ENCODE results near the gene CD38.

CD38 gene

DNA sequence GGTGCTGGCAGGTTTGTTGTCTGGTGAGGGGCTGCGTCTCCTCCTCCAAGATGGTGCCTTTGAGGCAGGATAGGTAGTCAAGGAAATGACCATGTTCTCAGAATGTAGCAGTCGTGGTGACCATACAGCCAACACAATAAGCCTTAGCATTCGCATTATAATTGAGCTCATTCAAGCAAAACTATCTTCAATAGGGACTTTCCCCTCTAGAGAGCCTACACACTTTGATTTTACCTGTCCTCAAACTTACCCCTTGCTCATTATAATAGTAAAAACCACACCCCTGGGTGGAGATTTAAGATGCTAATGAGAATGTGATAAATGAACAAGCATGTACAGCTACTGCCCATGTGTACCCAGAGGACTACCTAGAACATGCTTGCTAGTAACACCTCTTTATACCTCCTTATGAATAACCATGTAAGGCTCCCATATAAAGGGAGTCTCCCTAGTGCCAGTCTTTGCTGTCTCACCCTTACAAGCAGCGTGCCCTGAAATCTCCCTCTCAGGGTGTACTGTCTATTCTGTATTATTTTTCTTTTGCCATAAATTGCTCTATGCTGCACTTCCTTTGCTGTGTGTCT lies 112.2 kb downstream of the CD38 start:
- DNase-seq (ENCODE audit: extremely low read depth, insufficient read length): peak; percentile 22
- TF ChIP-seq, protein P1, sequence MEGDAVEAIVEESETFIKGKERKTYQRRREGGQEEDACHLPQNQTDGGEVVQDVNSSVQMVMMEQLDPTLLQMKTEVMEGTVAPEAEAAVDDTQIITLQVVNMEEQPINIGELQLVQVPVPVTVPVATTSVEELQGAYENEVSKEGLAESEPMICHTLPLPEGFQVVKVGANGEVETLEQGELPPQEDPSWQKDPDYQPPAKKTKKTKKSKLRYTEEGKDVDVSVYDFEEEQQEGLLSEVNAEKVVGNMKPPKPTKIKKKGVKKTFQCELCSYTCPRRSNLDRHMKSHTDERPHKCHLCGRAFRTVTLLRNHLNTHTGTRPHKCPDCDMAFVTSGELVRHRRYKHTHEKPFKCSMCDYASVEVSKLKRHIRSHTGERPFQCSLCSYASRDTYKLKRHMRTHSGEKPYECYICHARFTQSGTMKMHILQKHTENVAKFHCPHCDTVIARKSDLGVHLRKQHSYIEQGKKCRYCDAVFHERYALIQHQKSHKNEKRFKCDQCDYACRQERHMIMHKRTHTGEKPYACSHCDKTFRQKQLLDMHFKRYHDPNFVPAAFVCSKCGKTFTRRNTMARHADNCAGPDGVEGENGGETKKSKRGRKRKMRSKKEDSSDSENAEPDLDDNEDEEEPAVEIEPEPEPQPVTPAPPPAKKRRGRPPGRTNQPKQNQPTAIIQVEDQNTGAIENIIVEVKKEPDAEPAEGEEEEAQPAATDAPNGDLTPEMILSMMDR (IDR thresholded peaks at IDR 0.05; ENCODE audit: insufficient read depth, low read length, poor library complexity, severe bottlenecking): no peak
- Histone ChIP-seq H3K36me3 (ENCODE audit: control insufficient read depth, insufficient read depth, low read length) (no peaks in the 10 kb centered on the region), H3K4me3 (replicated peaks; ENCODE audit: low read depth, low read length) (no peak overlapping the region), H3K27me3 (replicated peaks; ENCODE audit: control insufficient read depth, insufficient read depth, low read length) (no peaks in the 10 kb centered on the region)

DNA sequence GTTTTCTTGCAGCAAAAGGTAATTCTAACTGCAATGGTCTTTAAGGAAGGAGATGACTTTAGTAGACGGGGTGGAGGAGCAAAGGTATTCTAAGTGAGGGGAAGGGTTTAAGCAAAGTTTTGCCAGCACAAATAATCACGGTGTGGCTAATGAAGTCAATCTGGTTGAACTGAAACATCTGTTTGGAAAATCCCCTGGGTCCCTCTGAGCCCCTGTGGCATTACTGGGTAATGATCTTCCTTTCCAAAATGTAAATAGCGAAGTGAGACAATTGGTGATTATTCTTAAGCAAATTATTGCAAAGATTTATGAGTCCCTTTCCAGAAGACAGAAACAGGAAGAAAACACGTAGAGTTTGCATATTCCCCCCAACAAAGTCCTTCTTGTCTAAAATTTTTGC lies 113.2 kb downstream of the CD38 start:
- Histone ChIP-seq H3K36me3 (ENCODE audit: control insufficient read depth, insufficient read depth, low read length) (no peaks in the 10 kb centered on the region), H3K4me3 (replicated peaks; ENCODE audit: low read depth, low read length) (no peak overlapping the region), H3K27me3 (replicated peaks; ENCODE audit: control insufficient read depth, insufficient read depth, low read length) (no peaks in the 10 kb centered on the region)
- TF ChIP-seq, protein P1 (IDR thresholded peaks at IDR 0.05; ENCODE audit: insufficient read depth, low read length, poor library complexity, severe bottlenecking): no peak
- DNase-seq (ENCODE audit: extremely low read depth, insufficient read length): peak; percentile 44

DNA sequence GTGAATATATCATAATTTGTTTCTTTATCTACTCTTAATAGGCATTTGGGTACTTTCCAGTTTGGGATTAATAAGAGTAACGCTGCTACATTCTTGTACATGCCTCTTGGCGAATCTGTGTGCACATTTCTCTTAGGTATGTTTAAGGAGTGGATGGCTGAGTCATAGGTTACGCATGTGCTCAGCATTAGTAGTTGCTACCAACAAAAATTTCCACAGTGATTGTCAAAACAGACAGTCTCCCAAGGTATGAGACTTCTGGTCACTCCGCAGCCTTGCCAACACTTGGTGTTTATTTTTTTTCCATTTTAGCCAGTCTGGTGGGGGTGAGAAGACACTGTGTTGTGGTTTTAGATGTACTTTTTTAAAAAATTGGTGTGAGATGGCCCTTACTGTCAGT lies 115.8 kb downstream of the CD38 start:
- DNase-seq (ENCODE audit: extremely low read depth, insufficient read length): no peak
- TF ChIP-seq, protein P1 (IDR thresholded peaks at IDR 0.05; ENCODE audit: insufficient read depth, low read length, poor library complexity, severe bottlenecking): no peak
- no peak overlapping the region for H3K4me3 ChIP-seq (replicated peaks; ENCODE audit: low read depth, low read length)
- H3K27me3 ChIP-seq (replicated peaks; ENCODE audit: control insufficient read depth, insufficient read depth, low read length): no peaks in the 10 kb centered on the region
- H3K36me3 ChIP-seq (ENCODE audit: control insufficient read depth, insufficient read depth, low read length): no peaks in the 10 kb centered on the region

DNA sequence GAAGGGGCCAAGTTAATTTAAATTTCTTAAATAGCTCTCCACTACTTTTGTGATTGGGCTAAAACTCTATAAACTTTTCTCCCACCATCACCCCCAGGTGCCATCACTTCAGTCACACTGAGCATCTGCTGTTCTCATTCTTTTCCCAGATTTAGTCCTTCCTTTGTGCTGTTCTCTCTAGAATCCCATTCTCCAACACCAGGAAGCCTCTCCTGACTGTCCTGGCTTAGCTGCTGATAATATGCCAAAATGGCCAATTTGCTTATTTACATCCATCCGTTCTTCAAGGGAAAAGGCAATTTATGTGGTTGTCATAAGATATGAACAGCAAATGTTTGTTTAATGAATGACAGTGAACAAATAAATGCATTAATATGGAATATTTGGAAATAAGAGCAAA lies 116.3 kb downstream of the CD38 start:
- no peak overlapping the region for H3K4me3 ChIP-seq (replicated peaks; ENCODE audit: low read depth, low read length)
- no peaks in the 10 kb centered on the region; the same call in 1 of the 2 replicates for H3K36me3 ChIP-seq (ENCODE audit: control insufficient read depth, insufficient read depth, low read length)
- no peaks in the 10 kb centered on the region for H3K27me3 ChIP-seq (replicated peaks; ENCODE audit: control insufficient read depth, insufficient read depth, low read length)
- DNase-seq (ENCODE audit: extremely low read depth, insufficient read length): no peak
- TF ChIP-seq, protein P1 (IDR thresholded peaks at IDR 0.05; ENCODE audit: insufficient read depth, low read length, poor library complexity, severe bottlenecking): no peak

DNA sequence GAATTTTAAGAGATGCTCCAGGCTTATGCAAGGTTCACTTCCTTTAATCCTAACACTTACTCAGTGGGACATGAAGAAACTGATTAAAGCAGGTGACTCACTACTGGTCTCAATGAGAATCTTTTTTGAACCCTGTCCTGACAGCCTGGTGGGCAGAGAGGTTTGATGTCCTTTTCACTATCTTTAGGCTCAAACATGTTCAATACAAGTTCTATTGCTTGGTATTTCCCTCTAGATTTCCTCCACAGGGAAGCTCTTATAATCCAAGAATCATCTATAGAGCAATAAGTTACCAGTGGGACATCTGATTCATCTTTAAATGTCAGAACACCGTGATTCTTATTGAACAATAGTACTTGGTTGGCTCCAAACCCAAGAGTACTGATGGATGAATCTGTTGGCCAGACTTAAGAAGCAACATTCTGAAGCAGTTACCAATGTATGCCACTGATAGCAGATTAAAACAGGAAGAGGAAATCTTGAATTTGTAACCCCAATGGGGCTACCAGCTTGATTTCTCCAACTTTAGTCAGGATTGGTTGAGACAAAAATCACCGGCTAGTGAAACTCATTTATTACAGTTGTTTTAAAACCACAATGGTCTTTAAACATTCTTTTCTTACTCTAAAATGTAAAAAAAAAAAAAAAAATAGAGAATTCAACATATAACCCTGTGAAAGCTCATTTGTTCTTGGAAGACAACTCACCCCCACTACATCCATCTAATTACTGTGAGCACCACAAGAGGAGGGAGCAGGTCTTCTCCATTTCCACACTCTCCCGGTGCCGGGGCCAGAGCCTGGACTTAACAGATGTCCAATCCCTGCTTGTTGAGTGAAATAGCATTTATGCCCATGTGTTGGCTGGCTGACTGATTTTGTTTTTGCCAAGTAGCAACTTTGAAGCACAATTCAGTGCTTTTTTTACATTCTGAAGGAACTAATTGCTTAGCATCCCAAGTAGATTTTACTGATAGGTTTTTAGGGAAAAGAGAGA lies 117.1 kb downstream of the CD38 start:
- Histone ChIP-seq H3K4me3 (replicated peaks; ENCODE audit: low read depth, low read length) (no peak overlapping the region), H3K27me3 (replicated peaks; ENCODE audit: control insufficient read depth, insufficient read depth, low read length) (no peaks in the 10 kb centered on the region), H3K36me3 (ENCODE audit: control insufficient read depth, insufficient read depth, low read length) (no peaks in the 10 kb centered on the region; the same call in 1 of the 2 replicates)
- DNase-seq (ENCODE audit: extremely low read depth, insufficient read length): no peak
- TF ChIP-seq, protein P1 (IDR thresholded peaks at IDR 0.05; ENCODE audit: insufficient read depth, low read length, poor library complexity, severe bottlenecking): no peak
